Right atrium auricular region (tissue), 2 donors: ENCODE measurements around the gene ARRDC2. TPM values are rescaled to one million over a fixed set of nuclear protein-coding genes. Genes with fewer than 3 reads are reported as not detected.

Source experiments
- DNase-seq: peaks from one replicate; pipeline ENCODE4 v3.0.0-alpha.2; 2019; ENCODE audit warnings: low spot score
- H3K27ac ChIP-seq, 2 donors: fragments of 200-600 bp; sonication (generic); 1 replicate in 1 of 2; 2 replicates in 1 of 2; pipeline ENCODE4 v1.5.1; 2016 to 2019
- H3K27me3 ChIP-seq, 2 donors: fragments of 200-600 bp; sonication (generic); one replicate each; pipeline versions ENCODE4 v1.5.1 to v1.6.0; 2017 to 2019
- H3K36me3 ChIP-seq: fragments of 200-600 bp; sonication (generic); one replicate; pipeline ENCODE4 v1.5.1; 2016
- H3K4me1 ChIP-seq, 2 donors: fragments of 200-600 bp; sonication (generic); one replicate each; pipeline versions ENCODE4 v1.5.1 to v1.6.0; 2017 to 2019
- H3K4me3 ChIP-seq, 2 donors: fragments of 200-600 bp; sonication (generic); 1 replicate in 1 of 2; 2 replicates in 1 of 2; pipeline ENCODE4 v1.5.1; 2017 to 2019; ENCODE audit warnings: mild to moderate bottlenecking in 1 of 2, moderate library complexity in 1 of 2
- H3K9me3 ChIP-seq, 2 donors: fragments of 200-600 bp; sonication (generic); one replicate each; pipeline ENCODE4 v1.5.1; 2019
- CTCF ChIP-seq, 2 donors: fragments of 200-600 bp; sonication (generic); IDR thresholded peaks; one replicate each; pipeline ENCODE4 v1.5.1; 2019; ENCODE audit warnings: antibody characterized with exemption in 2 of 2
- total RNA-seq, 2 donors: library from RNA; depleted of rRNA; stranded (reverse); fragments of >200 nt; gene quantifications; one replicate each; pipeline ENCODE4 v1.1.0, GENCODE V29; 2016

Gene ARRDC2
- total RNA-seq, 2 donors from 2014 or later: 26.7 to 42.4 TPM

GRCh38 chr19:17967257-17968051 is 40.5 kb upstream of the ARRDC2 start:
- Histone ChIP-seq H3K36me3 (no peaks in the 10 kb centered on the region), H3K4me3 (peak overlapping the region in 1 of 2 donors; percentile 29), H3K4me1 (peaks cover 0 to 6% of the 10 kb centered on the region in 2 donors), H3K27me3 (peaks cover 0 to 4% of the 10 kb centered on the region in 2 donors), H3K27ac (no peak overlapping the region), H3K9me3 (no peaks in the 10 kb centered on the region)
- no peak for TF ChIP-seq CTCF (IDR thresholded peaks at IDR 0.05)
- no peak for DNase-seq

GRCh38 chr19:17968362-17968761 is 39.6 kb upstream of the ARRDC2 start:
- peaks cover 0 to 4% of the 10 kb centered on the region in 2 donors for H3K27me3 ChIP-seq
- no peak for TF ChIP-seq CTCF (IDR thresholded peaks at IDR 0.05)
- peaks cover 0 to 6% of the 10 kb centered on the region in 2 donors for H3K4me1 ChIP-seq
- no peak overlapping the region for H3K4me3 ChIP-seq
- no peaks in the 10 kb centered on the region for H3K36me3 ChIP-seq
- H3K27ac ChIP-seq: no peak overlapping the region
- DNase-seq: no peak
- H3K9me3 ChIP-seq: no peaks in the 10 kb centered on the region

DNA sequence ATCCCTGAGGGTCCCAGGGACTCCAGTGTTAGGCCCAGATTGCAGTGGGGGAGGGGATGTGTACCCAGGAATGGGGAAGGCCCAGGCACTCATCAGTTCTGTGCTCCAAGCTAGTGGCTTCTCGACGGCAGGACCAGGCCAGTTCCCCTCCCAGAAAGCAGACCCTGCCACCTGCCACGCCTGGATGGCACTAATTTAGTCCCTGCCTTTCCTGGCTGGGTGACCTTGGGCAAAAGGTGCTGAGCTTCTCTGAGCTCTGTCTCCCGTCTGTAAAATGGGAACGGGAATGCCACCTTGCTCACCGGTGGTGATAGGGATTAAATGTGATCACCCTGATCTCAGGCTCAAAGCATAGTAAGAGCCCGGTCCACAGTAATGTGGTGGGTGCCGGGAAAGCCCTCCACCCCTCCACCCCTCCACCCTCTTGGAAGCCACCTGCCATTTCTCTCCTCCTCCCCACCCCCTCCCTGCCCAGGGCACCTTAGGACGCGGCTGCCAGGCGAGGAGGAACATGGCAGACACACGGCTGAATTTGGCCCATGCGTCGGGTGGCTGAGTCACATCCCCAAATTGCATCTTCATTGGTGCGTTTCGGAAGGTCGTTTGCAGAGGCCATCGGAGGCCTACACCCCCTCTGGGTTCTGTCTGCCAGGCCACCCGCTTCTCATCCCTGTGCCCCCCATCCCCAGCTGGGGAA is 38.7 kb upstream of the ARRDC2 start:
- no peak overlapping the region for H3K27ac ChIP-seq
- no peak overlapping the region for H3K4me3 ChIP-seq
- peaks cover 0 to 6% of the 10 kb centered on the region in 2 donors for H3K4me1 ChIP-seq
- no peak for DNase-seq
- peaks cover 0 to 4% of the 10 kb centered on the region in 2 donors for H3K27me3 ChIP-seq
- no peaks in the 10 kb centered on the region for H3K9me3 ChIP-seq
- TF ChIP-seq CTCF (IDR thresholded peaks at IDR 0.05): no peak
- no peaks in the 10 kb centered on the region for H3K36me3 ChIP-seq

DNA sequence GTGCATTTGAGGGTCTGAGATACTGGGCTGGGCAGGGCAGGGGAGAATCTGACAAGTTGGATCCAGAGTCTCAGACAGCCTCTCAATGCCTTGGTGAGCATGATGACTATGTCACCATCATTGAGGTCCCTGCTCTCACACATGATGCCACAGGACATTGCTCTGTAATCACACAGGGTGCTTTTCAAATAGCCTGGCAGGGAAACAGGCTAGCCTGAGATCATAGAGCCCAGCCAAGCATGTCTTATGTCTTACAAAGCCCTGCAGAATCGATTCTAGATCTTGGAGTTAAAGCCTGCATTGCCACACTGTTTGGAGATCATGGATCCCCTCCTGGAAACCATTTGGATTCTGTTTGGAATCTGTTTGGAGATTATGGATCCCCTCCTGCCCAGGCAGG is 35.7 kb upstream of the ARRDC2 start:
- no peaks in the 10 kb centered on the region for H3K9me3 ChIP-seq
- peaks cover 0 to 5% of the 10 kb centered on the region in 2 donors for H3K4me1 ChIP-seq
- no peak overlapping the region for H3K27ac ChIP-seq
- no peaks in the 10 kb centered on the region for H3K27me3 ChIP-seq
- TF ChIP-seq CTCF (IDR thresholded peaks at IDR 0.05): no peak
- no peak overlapping the region for H3K4me3 ChIP-seq
- DNase-seq: no peak
- no peaks in the 10 kb centered on the region for H3K36me3 ChIP-seq

GRCh38 chr19:17973759-17974158 is 34.2 kb upstream of the ARRDC2 start:
- TF ChIP-seq CTCF (IDR thresholded peaks at IDR 0.05): no peak
- Histone ChIP-seq H3K27me3 (no peaks in the 10 kb centered on the region), H3K9me3 (no peaks in the 10 kb centered on the region), H3K4me3 (no peak overlapping the region), H3K36me3 (no peaks in the 10 kb centered on the region), H3K27ac (no peak overlapping the region), H3K4me1 (no peaks in the 10 kb centered on the region)
- DNase-seq: no peak
